Stimulated activated naive CD4-positive, alpha-beta T cell treated with Interleukin-2 at 50 U/mL for 16 hours (primary cell): Measurements from ENCODE around the gene TAPT1.

ENCODE experiments used
- DNase-seq: peaks from one replicate; lab custom pipeline; 2025; lab: John Stamatoyannopoulos, UW

The TAPT1 gene

GRCh38 chr4:16245241-16245640 is 19.0 kb upstream of the TAPT1 start:
- no peak for DNase-seq

GRCh38 chr4:16243285-16243684 is 17.0 kb upstream of the TAPT1 start:
- no peak for DNase-seq

- no peak for DNase-seq
Observed at GRCh38 chr4:16240300-16240699, 14.0 kb upstream of the TAPT1 start.

- DNase-seq, result no peak
Observed at GRCh38 chr4:16239086-16239485, 12.8 kb upstream of the TAPT1 start.

GRCh38 chr4:16238327-16238726 is 12.1 kb upstream of the TAPT1 start:
- no peak for DNase-seq

GRCh38 chr4:16237715-16238114 is 11.4 kb upstream of the TAPT1 start:
- DNase-seq, result no peak

- DNase-seq, result no peak
Observed at GRCh38 chr4:16236402-16237023, 10.2 kb upstream of the TAPT1 start.

- DNase-seq, result no peak
Observed at GRCh38 chr4:16235209-16235608, 8.9 kb upstream of the TAPT1 start.

- no peak for DNase-seq
Observed at GRCh38 chr4:16233569-16234177, 7.4 kb upstream of the TAPT1 start.

- DNase-seq, result no peak
Observed at GRCh38 chr4:16231570-16232245, 5.4 kb upstream of the TAPT1 start.

- no peak for DNase-seq
Observed at GRCh38 chr4:16230308-16230707, 4.0 kb upstream of the TAPT1 start.

- no peak for DNase-seq
Observed at GRCh38 chr4:16229604-16230003, 3.3 kb upstream of the TAPT1 start.

- DNase-seq, result no peak
Observed at GRCh38 chr4:16227462-16227868, 1.2 kb upstream of the TAPT1 start.

- peak; percentile 25 for DNase-seq
Observed at GRCh38 chr4:16226816-16227461, 668 bp upstream of the TAPT1 start.

- DNase-seq, result no peak
Observed at GRCh38 chr4:16225167-16225862, 956 bp downstream of the TAPT1 start.

- DNase-seq, result no peak
Observed at GRCh38 chr4:16224264-16225166, 1.8 kb downstream of the TAPT1 start.

GRCh38 chr4:16222957-16223527 is 3.2 kb downstream of the TAPT1 start:
- DNase-seq, result no peak

GRCh38 chr4:16218950-16219349 is 7.3 kb downstream of the TAPT1 start:
- no peak for DNase-seq

GRCh38 chr4:16217300-16218051 is 8.8 kb downstream of the TAPT1 start:
- no peak for DNase-seq

- no peak for DNase-seq
Observed at GRCh38 chr4:16213121-16213520, 13.2 kb downstream of the TAPT1 start.
